Sigmoid colon (tissue), 4 donors: ENCODE data around the gene IL9.

Experiments
- POLR2AphosphoS5 ChIP-seq, 4 donors: sonication (generic); formaldehyde crosslinking; IDR thresholded peaks; one replicate each; pipeline ENCODE4 v1.6.1; 2017; ENCODE audit warnings: antibody characterized with exemption in 4 of 4
- TF ChIP-seq, protein P1 (sequence below), 4 experiments: fragments of 450-650 bp in 3 of 4; fragments of 200-600 bp in 1 of 4; IDR thresholded peaks; one replicate each; pipeline ENCODE4 v1.5.1; 2016 to 2019; ENCODE audit warnings: antibody characterized with exemption in 4 of 4, mild to moderate bottlenecking in 3 of 4, moderate library complexity in 2 of 4

DNA sequence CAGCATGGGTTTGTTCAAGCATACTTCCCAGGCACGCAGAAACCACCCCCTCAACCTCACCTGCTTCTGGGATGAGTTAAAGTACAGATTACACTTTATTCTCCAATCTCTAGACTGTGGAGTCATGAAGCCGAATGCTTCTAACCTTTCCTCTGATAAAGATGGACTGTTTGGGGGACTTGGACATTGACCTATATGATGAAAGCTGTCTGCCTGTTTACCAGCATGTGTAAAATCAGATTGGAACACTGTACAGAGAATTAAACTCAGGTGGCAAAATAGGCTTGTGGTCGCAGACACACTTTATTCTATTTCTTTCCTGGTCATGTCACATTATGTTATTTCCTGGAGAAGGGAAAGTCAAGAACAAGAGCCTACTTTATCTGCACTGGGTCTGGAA is 25.7 kb downstream of the IL9 start:
- TF ChIP-seq, protein P1, sequence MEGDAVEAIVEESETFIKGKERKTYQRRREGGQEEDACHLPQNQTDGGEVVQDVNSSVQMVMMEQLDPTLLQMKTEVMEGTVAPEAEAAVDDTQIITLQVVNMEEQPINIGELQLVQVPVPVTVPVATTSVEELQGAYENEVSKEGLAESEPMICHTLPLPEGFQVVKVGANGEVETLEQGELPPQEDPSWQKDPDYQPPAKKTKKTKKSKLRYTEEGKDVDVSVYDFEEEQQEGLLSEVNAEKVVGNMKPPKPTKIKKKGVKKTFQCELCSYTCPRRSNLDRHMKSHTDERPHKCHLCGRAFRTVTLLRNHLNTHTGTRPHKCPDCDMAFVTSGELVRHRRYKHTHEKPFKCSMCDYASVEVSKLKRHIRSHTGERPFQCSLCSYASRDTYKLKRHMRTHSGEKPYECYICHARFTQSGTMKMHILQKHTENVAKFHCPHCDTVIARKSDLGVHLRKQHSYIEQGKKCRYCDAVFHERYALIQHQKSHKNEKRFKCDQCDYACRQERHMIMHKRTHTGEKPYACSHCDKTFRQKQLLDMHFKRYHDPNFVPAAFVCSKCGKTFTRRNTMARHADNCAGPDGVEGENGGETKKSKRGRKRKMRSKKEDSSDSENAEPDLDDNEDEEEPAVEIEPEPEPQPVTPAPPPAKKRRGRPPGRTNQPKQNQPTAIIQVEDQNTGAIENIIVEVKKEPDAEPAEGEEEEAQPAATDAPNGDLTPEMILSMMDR (IDR thresholded peaks at IDR 0.05): no peak
- no peak for TF ChIP-seq POLR2AphosphoS5 (IDR thresholded peaks at IDR 0.05)
